ENCODE measurements around the gene CES4A. TPM values are rescaled to one million over a fixed set of nuclear protein-coding genes. Genes with fewer than 3 reads are reported as not detected.
"Not testable (repeated sequence)": the region's sequence is repeated elsewhere in the genome, so short reads cannot be mapped to it uniquely, and the experiment has no call there.

The CES4A gene
- total and polyA plus RNA-seq, 9 donors = 6.0 to 67.1 (median 10.3) TPM

DNA sequence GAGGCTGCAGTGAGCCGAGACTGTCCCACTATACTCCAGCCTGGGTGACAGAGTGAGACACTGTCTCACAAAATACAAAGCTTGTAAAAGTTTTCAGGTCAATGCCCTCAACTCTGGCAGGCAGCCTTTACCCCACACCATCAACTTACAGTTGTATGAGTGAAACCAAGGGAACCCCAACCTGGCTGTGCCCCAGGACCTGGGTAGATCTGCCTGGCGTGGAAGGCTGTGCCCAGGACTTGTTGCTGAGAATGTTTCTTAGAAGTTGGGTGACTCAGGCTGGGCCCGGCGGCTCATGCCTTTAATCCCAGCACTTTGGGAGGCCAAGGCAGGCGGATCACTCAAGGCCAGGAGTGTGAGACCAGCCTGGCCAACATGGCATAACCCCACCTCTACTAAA, 19.5 kb upstream of the CES4A start:
- no peaks in the 10 kb centered on the region for H3K9me3 ChIP-seq
- no peaks in the 10 kb centered on the region for H3K4me1 ChIP-seq (ENCODE audit: insufficient read depth)
- H3K4me3 ChIP-seq = no peak overlapping the region
- H3K36me3 ChIP-seq = no peaks in the 10 kb centered on the region
- TF ChIP-seq, protein P1, sequence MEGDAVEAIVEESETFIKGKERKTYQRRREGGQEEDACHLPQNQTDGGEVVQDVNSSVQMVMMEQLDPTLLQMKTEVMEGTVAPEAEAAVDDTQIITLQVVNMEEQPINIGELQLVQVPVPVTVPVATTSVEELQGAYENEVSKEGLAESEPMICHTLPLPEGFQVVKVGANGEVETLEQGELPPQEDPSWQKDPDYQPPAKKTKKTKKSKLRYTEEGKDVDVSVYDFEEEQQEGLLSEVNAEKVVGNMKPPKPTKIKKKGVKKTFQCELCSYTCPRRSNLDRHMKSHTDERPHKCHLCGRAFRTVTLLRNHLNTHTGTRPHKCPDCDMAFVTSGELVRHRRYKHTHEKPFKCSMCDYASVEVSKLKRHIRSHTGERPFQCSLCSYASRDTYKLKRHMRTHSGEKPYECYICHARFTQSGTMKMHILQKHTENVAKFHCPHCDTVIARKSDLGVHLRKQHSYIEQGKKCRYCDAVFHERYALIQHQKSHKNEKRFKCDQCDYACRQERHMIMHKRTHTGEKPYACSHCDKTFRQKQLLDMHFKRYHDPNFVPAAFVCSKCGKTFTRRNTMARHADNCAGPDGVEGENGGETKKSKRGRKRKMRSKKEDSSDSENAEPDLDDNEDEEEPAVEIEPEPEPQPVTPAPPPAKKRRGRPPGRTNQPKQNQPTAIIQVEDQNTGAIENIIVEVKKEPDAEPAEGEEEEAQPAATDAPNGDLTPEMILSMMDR (IDR thresholded peaks at IDR 0.05) = no peak
- TF ChIP-seq EP300 (IDR thresholded peaks at IDR 0.05) = no peak
- TF ChIP-seq POLR2A (IDR thresholded peaks at IDR 0.05) = no peak
- DNase-seq = no peak
- H3K27ac ChIP-seq = no peak overlapping the region
- whole genome bisulfite sequencing, 3 donors = 85 to 91% (median 86%) methylated on average over 5 of the region's 5 CpGs
- H3K27me3 ChIP-seq = no peaks in the 10 kb centered on the region
- intact Hi-C loops (cut with DNase I) = loop anchor here in 1 of 4 donors (10.0 kb wide), 1 partner anchor 426 kb away; the partner anchor contains the start of gene TPPP3

DNA sequence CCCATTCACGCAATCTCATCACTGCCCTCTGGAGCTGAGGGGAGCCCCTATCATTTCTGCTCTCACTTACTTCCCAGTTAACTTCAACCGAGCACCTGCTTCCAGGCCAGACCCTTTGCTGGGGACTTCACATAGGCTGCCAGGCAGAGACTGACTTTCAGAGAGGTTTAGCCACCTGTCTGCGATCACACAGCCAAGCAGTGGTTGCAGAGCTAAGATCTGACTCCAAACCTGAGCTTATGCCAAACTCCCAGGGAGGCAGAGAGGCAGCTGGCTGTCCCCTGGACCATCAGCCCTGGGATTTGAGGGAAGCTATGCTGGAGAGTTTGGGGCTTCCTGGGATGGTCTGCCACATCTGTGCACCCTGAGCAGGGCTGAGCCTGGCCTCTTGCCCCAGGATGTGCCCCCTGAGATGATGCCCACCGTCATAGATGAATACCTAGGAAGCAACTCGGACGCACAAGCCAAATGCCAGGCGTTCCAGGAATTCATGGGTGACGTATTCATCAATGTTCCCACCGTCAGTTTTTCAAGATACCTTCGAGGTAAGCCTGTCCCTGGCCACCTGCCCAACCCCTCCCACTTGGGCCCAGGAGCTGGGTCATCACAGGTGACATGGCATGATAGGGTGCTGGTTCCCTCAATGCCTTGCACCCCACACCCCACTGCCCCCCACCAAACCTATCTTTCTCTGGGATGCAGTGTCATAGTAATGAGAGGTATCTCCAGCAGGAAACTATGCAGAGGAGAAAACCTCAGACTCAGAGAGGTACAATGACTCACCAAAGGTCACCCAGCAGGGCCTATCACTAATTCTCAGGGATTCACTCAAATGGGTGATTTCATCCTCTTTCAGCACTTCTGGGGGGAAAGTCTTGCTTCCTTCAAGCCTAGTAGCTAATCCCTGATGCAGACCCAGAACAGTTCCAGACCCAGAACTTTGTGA, 17.3 kb upstream of the CES4A start:
- Histone ChIP-seq H3K4me3 (no peak overlapping the region), H3K27me3 (no peaks in the 10 kb centered on the region), H3K9me3 (no peaks in the 10 kb centered on the region), H3K36me3 (no peaks in the 10 kb centered on the region), H3K4me1 (ENCODE audit: insufficient read depth) (no peaks in the 10 kb centered on the region), H3K27ac (no peak overlapping the region)
- no peak for DNase-seq
- 69 to 76% (median 73%) methylated on average over 10 of the region's 10 CpGs for WGBS, 3 donors
- intact Hi-C loops (cut with DNase I) = loop anchor here in 1 of 4 donors (10.0 kb wide), 1 partner anchor 214 kb away; the partner anchor contains the start of gene MATCAP1
- TF ChIP-seq POLR2A (IDR thresholded peaks at IDR 0.05) = no peak
- TF ChIP-seq, protein P1 (IDR thresholded peaks at IDR 0.05) = no peak
- no peak for TF ChIP-seq EP300 (IDR thresholded peaks at IDR 0.05)

DNA sequence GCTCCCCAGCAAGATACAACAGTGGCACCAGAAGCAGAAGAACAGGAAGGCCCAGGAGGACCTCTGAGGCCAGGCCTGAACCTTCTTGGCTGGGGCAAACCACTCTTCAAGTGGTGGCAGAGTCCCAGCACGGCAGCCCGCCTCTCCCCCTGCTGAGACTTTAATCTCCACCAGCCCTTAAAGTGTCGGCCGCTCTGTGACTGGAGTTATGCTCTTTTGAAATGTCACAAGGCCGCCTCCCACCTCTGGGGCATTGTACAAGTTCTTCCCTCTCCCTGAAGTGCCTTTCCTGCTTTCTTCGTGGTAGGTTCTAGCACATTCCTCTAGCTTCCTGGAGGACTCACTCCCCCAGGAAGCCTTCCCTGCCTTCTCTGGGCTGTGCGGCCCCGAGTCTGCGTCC, 15.4 kb upstream of the CES4A start:
- 76 to 86% (median 83%) methylated on average over 9 of the region's 9 CpGs for WGBS, 3 donors
- intact Hi-C loops (cut with DNase I) = loop anchor here in 1 of 4 donors (10.0 kb wide), 1 partner anchor 212 kb away; the partner anchor contains the start of gene MATCAP1

DNA sequence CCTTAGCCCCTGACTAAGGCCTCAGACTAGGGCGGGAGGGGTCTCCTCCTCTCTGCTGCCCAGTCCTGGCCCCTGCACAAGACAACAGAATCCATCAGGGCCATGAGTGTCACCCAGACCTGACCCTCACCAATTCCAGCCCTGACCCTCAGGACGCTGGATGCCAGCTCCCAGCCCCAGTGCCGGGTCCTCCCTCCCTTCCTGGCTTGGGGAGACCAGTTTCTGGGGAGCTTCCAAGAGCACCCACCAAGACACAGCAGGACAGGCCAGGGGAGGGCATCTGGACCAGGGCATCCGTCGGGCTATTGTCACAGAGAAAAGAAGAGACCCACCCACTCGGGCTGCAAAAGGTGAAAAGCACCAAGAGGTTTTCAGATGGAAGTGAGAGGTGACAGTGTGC, 14.7 kb upstream of the CES4A start:
- no peaks in the 10 kb centered on the region for H3K9me3 ChIP-seq
- no peaks in the 10 kb centered on the region for H3K27me3 ChIP-seq
- H3K36me3 ChIP-seq = no peaks in the 10 kb centered on the region
- H3K4me1 ChIP-seq (ENCODE audit: insufficient read depth) = no peaks in the 10 kb centered on the region
- intact Hi-C loops (cut with DNase I) = loop anchor here in 1 of 4 donors (10.0 kb wide), 1 partner anchor 211 kb away; the partner anchor contains the start of gene MATCAP1
- TF ChIP-seq EP300 (IDR thresholded peaks at IDR 0.05) = no peak
- TF ChIP-seq, protein P1 (IDR thresholded peaks at IDR 0.05) = no peak
- TF ChIP-seq POLR2A (IDR thresholded peaks at IDR 0.05) = no peak
- no peak overlapping the region for H3K27ac ChIP-seq
- no peak overlapping the region for H3K4me3 ChIP-seq
- DNase-seq = no peak
- WGBS, 3 donors = 84 to 96% (median 88%) methylated on average over 6 of the region's 6 CpGs

More for the DNA sequence above, 15.4 kb upstream of the CES4A start:
- Histone ChIP-seq H3K4me3 (no peak overlapping the region), H3K36me3 (no peaks in the 10 kb centered on the region), H3K27me3 (no peaks in the 10 kb centered on the region), H3K9me3 (no peaks in the 10 kb centered on the region), H3K4me1 (ENCODE audit: insufficient read depth) (no peaks in the 10 kb centered on the region), H3K27ac (no peak overlapping the region)
- no peak for DNase-seq
- no peak for TF ChIP-seq POLR2A (IDR thresholded peaks at IDR 0.05)
- no peak for TF ChIP-seq EP300 (IDR thresholded peaks at IDR 0.05)
- TF ChIP-seq, protein P1 (IDR thresholded peaks at IDR 0.05) = no peak

DNA sequence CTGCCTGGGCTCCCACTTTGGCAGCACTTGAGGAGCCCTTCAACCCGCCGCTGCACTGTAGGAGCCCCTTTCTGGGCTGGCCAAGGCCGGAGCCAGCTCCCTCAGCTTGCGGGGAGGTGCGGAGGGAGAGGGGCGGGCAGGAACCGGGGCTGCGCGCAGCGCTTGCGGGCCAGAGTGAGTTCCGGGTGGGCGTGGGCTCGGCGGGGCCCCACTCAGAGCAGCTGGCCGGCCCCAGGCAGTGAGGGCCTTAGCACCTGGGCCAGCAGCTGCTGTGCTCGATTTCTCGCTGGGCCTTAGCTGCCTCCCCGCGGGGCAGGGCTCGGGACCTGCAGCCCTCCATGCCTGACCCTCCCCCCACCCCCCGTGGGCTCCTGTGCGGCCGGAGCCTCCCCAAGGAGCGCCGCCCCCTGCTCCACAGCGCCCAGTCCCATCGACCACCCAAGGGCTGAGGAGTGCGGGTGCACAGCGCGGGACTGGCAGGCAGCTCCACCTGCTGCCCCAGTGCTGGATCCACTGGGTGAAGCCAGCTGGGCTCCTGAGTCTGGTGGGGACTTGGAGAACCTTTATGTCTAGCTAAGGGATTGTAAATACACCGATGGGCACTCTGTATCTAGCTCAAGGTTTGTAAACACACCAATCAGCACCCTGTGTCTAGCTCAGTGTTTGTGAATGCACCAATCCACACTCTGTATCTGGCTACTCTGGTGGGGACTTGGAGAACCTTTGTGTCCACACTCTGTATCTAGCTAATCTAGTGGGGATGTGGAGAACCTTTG, 14.0 kb upstream of the CES4A start:
- H3K27me3 ChIP-seq; H3K9me3 ChIP-seq; H3K4me3 ChIP-seq; H3K36me3 ChIP-seq; H3K27ac ChIP-seq; H3K4me1 ChIP-seq (ENCODE audit: insufficient read depth); DNase-seq: not testable (repeated sequence)
- intact Hi-C loops (cut with DNase I) = loop anchor here in 1 of 4 donors (10.0 kb wide), 1 partner anchor 210 kb away; the partner anchor contains the start of gene MATCAP1
- 89 to 94% (median 92%) methylated on average over 18 to 32 of the region's 32 CpGs for WGBS, 3 donors

DNA sequence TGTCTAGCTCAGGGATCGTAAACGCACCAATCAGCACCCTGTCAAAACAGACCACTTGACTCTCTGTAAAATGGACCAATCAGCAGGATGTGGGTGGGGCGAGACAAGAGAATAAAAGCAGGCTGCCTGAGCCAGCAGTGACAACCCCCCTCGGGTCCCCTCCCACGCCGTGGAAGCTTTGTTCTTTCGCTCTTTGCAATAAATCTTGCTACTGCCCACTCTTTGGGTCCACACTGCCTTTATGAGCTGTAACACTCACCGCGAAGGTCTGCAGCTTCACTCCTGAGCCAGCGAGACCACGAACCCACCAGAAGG, 13.5 kb upstream of the CES4A start:
- WGBS, 3 donors = 30 to 35% (median 31%) methylated on average over 11 of the region's 11 CpGs
- intact Hi-C loops (cut with DNase I) = loop anchor here in 1 of 4 donors (10.0 kb wide), 1 partner anchor 210 kb away; the partner anchor contains the start of gene MATCAP1
- not testable (repeated sequence) for H3K36me3 ChIP-seq; H3K4me1 ChIP-seq (ENCODE audit: insufficient read depth); H3K27me3 ChIP-seq; H3K9me3 ChIP-seq; DNase-seq; H3K27ac ChIP-seq; H3K4me3 ChIP-seq
